HG03159 (cell line): Measurements from ENCODE around the gene CECR2.

Experiments used
- ATAC-seq: cut with Tn5 transposase; IDR thresholded peaks from one replicate; pipeline ENCODE4 v1.9.1; 2021; ENCODE audit warnings: mild to moderate bottlenecking, moderate library complexity; ENCODE audit not compliant: unreplicated experiment

Gene CECR2

GRCh38 chr22:17590586-17590985, 221.3 kb downstream of the CECR2 start:
- no peak for ATAC-seq

GRCh38 chr22:17592201-17592600, 222.9 kb downstream of the CECR2 start:
- no peak for ATAC-seq

- no peak for ATAC-seq
Measured at GRCh38 chr22:17596226-17596625, 227.0 kb downstream of the CECR2 start.

- no peak for ATAC-seq
Measured at GRCh38 chr22:17597217-17597616, 228.0 kb downstream of the CECR2 start.

DNA sequence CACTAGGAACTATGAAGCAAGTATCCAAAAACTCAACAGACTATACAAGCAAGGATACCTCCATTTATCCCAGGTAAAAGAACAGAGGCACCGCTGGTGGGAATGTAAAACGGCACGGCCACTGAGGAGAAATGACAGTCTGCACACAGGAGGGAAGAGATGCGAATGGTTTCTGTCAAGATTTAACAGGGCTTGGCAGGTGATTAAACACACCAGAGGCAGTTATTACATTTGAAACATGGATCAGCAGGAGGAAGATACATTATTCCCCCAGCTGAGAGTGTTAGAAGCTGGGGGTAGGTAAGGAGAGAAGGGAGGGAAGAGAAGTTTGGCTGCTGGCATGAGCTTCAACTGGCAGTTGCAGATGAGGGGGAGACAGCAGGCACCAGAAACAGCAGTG, 229.1 kb downstream of the CECR2 start:
- ATAC-seq: no peak

DNA sequence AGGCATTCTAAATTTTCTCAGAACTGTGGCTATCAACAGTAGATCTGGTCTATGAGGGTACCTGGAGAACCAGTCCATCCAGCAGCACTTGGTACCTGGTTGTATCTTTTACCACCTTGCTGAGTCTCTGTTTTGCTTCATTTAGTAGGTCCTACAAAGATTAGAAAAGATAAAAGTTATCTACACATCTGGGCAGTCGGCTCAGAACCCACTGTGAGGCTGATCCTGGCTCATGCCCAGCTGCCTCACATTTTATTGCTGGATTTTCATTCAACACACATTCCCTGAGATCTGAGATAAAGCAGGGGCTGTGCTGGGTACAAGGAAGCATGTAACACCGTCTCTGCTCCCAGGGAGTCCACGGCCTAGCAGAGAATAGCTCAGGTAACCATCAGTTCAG, 231.8 kb downstream of the CECR2 start:
- no peak for ATAC-seq

DNA sequence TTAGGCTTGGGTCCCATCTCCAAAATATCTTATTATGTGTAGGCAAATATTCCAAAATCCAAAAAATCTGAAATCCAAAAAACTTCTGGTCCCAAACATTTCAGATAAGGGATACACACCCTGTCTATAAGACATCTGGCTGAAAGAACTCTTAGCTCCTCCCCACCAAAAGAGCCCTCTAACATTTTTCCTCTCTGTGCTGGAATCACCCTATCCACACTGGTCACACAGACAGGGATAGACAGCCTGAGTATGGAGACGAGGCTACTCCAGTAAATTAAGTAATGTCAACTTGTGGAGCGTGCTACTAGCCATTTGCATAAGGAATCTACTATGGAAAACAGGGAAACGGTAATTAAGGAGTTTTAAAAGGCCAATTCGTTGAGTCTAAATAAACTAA, 234.4 kb downstream of the CECR2 start:
- no peak for ATAC-seq

GRCh38 chr22:17606496-17606895, 237.2 kb downstream of the CECR2 start:
- ATAC-seq: no peak
